Hepatocyte (in vitro differentiated cells): ENCODE measurements around the gene SMYD1.

ENCODE experiments used
- CTCF ChIP-seq: fragments of 200-600 bp; sonication (generic); IDR thresholded peaks from 2 replicates; pipeline ENCODE4 v1.5.1; 2016; ENCODE audit warnings: antibody characterized with exemption, mild to moderate bottlenecking; ENCODE audit not compliant: poor library complexity
- EZH2 ChIP-seq: fragments of 200-600 bp; sonication (generic); IDR thresholded peaks from 2 replicates; pipeline ENCODE4 v1.6.1; 2016; ENCODE audit warnings: antibody characterized with exemption, mild to moderate bottlenecking, borderline replicate concordance

- TF ChIP-seq CTCF (no peak), EZH2 (no peak)
Measured at GRCh38 chr2:88123164-88123974, 55.7 kb downstream of the SMYD1 start.
